Stimulated activated naive CD4-positive, alpha-beta T cell (primary cell): ENCODE data around the gene ZNF483.
A peak's percentile ranks its signal among the peaks of the same experiment; 100 is the strongest.
"Not testable (repeated sequence)": the region's sequence is repeated elsewhere in the genome, so short reads cannot be mapped to it uniquely, and the experiment has no call there.

Experiments
- DNase-seq, 6 experiments: peaks; one replicate each; lab custom pipeline; 2025; lab: John Stamatoyannopoulos, UW

The ZNF483 gene

GRCh38 chr9:111525056-111525977, at the start of gene ZNF483:
Gene ZNF483, plus strand, starts transcription at chr9:111525179. Its CDS starts 2,217 bp downstream, at chr9:111527396.
- DNase-seq = peak; percentile 51 to 74 (median 66)

GRCh38 chr9:111475195-111475594, 49.8 kb upstream of the ZNF483 start:
- DNase-seq = no peak

GRCh38 chr9:111477677-111478076, 47.3 kb upstream of the ZNF483 start:
- DNase-seq = no peak

GRCh38 chr9:111481885-111482636, 42.9 kb upstream of the ZNF483 start:
- peak in 1 of 6 experiments; percentile 29 for DNase-seq

GRCh38 chr9:111482694-111483438, 42.1 kb upstream of the ZNF483 start:
- peak; percentile 29 to 64 (median 48) for DNase-seq

GRCh38 chr9:111483439-111483857, 41.5 kb upstream of the ZNF483 start:
- peak in 5 of 6 experiments; percentile 33 to 59 (median 45) for DNase-seq

GRCh38 chr9:111483858-111484571, 41.0 kb upstream of the ZNF483 start, which contains the start of gene ECPAS:
Gene ECPAS, minus strand, starts transcription at chr9:111484383. Its CDS starts 11,465 bp downstream, at chr9:111472918.
- peak; percentile 34 to 68 (median 56) for DNase-seq

GRCh38 chr9:111484572-111484894, 40.4 kb upstream of the ZNF483 start:
- DNase-seq = peak in 1 of 6 experiments; percentile 28

GRCh38 chr9:111497196-111497595, 27.8 kb upstream of the ZNF483 start:
- DNase-seq = not testable (repeated sequence)

GRCh38 chr9:111501005-111501562, 23.9 kb upstream of the ZNF483 start:
- DNase-seq = no peak

GRCh38 chr9:111501648-111502047, 23.3 kb upstream of the ZNF483 start:
- DNase-seq = no peak

GRCh38 chr9:111502506-111502905, 22.5 kb upstream of the ZNF483 start:
- no peak for DNase-seq

- DNase-seq = not testable (repeated sequence)
These were observed 13.4 kb upstream of the ZNF483 start for GRCh38 chr9:111511581-111511980.

- DNase-seq = no peak
These were observed 10.0 kb upstream of the ZNF483 start for GRCh38 chr9:111514967-111515366.

GRCh38 chr9:111516061-111516465, 8.9 kb upstream of the ZNF483 start:
- no peak for DNase-seq

GRCh38 chr9:111524731-111525055, 286 bp upstream of the ZNF483 start:
- no peak for DNase-seq

GRCh38 chr9:111527347-111527746, 2.4 kb downstream of the ZNF483 start:
- DNase-seq = no peak

GRCh38 chr9:111529787-111530186, 4.8 kb downstream of the ZNF483 start:
- DNase-seq = no peak

GRCh38 chr9:111531716-111532115, 6.7 kb downstream of the ZNF483 start:
- no peak for DNase-seq

- DNase-seq = no peak
These were observed 8.3 kb downstream of the ZNF483 start for GRCh38 chr9:111533099-111533790.
